ENCODE measurements around the gene PXN. TPM values are rescaled to one million over a fixed set of nuclear protein-coding genes. Genes with fewer than 3 reads are reported as not detected.

PXN gene
- polyA plus RNA-seq, 1 experiment = 35.0 TPM

GRCh38 chr12:120229487-120230325, 35.8 kb downstream of the PXN start:
- POLR2A ChIA-PET = interaction anchor here (1.0 to 9.2 kb wide), 7 partner anchors 13 to 87 kb away, joined by 3 to 245 read pairs (median 45); partner anchors contain the start of genes PXN, RNU4-1, RNU4-2 and RPLP0
- Histone ChIP-seq H3K4me3 (ENCODE audit: low read depth, low read length) (no peak overlapping the region), H3K9me3 (ENCODE audit: control insufficient read depth, insufficient read depth, low read length) (no peaks in the 10 kb centered on the region), H3K27ac (ENCODE audit: low read depth, low read length) (peak overlapping the region; percentile 99), H3K27me3 (ENCODE audit: control insufficient read depth, insufficient read depth, low read length) (no peaks in the 10 kb centered on the region)
- CTCF ChIA-PET = interaction anchor here (0.8 to 15.6 kb wide), 13 partner anchors 9 to 72 kb away, joined by 3 to 685 read pairs (median 23); partner anchors contain the start of genes PXN, RNU4-1, RNU4-2 and RPLP0
- no peak for DNase-seq (ENCODE audit: low read depth, low spot score)
- TF ChIP-seq CTCF (IDR thresholded peaks at IDR 0.05; ENCODE audit: low read depth, low read length) = no peak

GRCh38 chr12:120229071-120229486, 36.5 kb downstream of the PXN start:
- CTCF ChIA-PET = interaction anchor here (0.6 to 15.6 kb wide), 17 partner anchors 10 to 73 kb away, joined by 3 to 685 read pairs (median 14); partner anchors contain the start of genes PXN, RNU4-1, RNU4-2 and RPLP0
- H3K4me3 ChIP-seq (ENCODE audit: low read depth, low read length) = no peak overlapping the region
- DNase-seq (ENCODE audit: low read depth, low spot score) = no peak

GRCh38 chr12:120228291-120229070, 37.0 kb downstream of the PXN start:
- no peak overlapping the region; the same call in 1 of the 2 replicates for H3K4me3 ChIP-seq (ENCODE audit: low read depth, low read length)
- POLR2A ChIA-PET = interaction anchor here (0.9 to 9.2 kb wide), 7 partner anchors 12 to 109 kb away, joined by 3 to 245 read pairs (median 7); partner anchors contain the start of genes PXN, RNU4-1, RNU4-2 and RPLP0
- H3K9me3 ChIP-seq (ENCODE audit: control insufficient read depth, insufficient read depth, low read length) = no peaks in the 10 kb centered on the region
- CTCF ChIA-PET = interaction anchor here (0.5 to 15.6 kb wide), 29 partner anchors 10 to 110 kb away, joined by 3 to 685 read pairs (median 5); partner anchors contain the start of genes PXN, RNU4-1, RNU4-2 and RPLP0
- TF ChIP-seq CTCF (IDR thresholded peaks at IDR 0.05; ENCODE audit: low read depth, low read length) = peak; percentile 95
- DNase-seq (ENCODE audit: low read depth, low spot score) = peak; percentile 61
- H3K27me3 ChIP-seq (ENCODE audit: control insufficient read depth, insufficient read depth, low read length) = no peaks in the 10 kb centered on the region
- H3K27ac ChIP-seq (ENCODE audit: low read depth, low read length) = peak overlapping the region; percentile 99

More at GRCh38 chr12:120229071-120229486, 36.5 kb downstream of the PXN start:
- H3K9me3 ChIP-seq (ENCODE audit: control insufficient read depth, insufficient read depth, low read length) = no peaks in the 10 kb centered on the region
- POLR2A ChIA-PET = interaction anchor here (1.2 to 9.2 kb wide), 5 partner anchors 12 to 73 kb away, joined by 3 to 245 read pairs (median 118); partner anchors contain the start of genes PXN, RNU4-1, RNU4-2 and RPLP0
- H3K27ac ChIP-seq (ENCODE audit: low read depth, low read length) = peak overlapping the region; percentile 99
- TF ChIP-seq CTCF (IDR thresholded peaks at IDR 0.05; ENCODE audit: low read depth, low read length) = no peak
- H3K27me3 ChIP-seq (ENCODE audit: control insufficient read depth, insufficient read depth, low read length) = no peaks in the 10 kb centered on the region

GRCh38 chr12:120228041-120228290, 37.6 kb downstream of the PXN start:
- ChIA-PET CTCF (interaction anchor here (0.5 to 15.6 kb wide), 28 partner anchors 9 to 111 kb away, joined by 3 to 685 read pairs (median 5); partner anchors contain the start of genes PXN, RNU4-1, RNU4-2 and RPLP0), POLR2A (interaction anchor here (0.9 to 9.2 kb wide), 7 partner anchors 11 to 108 kb away, joined by 3 to 245 read pairs (median 7); partner anchors contain the start of genes PXN, RNU4-1, RNU4-2 and RPLP0)
- Histone ChIP-seq H3K27me3 (ENCODE audit: control insufficient read depth, insufficient read depth, low read length) (no peaks in the 10 kb centered on the region), H3K27ac (ENCODE audit: low read depth, low read length) (no peak overlapping the region), H3K9me3 (ENCODE audit: control insufficient read depth, insufficient read depth, low read length) (no peaks in the 10 kb centered on the region), H3K4me3 (ENCODE audit: low read depth, low read length) (no peak overlapping the region)
- no peak for TF ChIP-seq CTCF (IDR thresholded peaks at IDR 0.05; ENCODE audit: low read depth, low read length)
- no peak for DNase-seq (ENCODE audit: low read depth, low spot score)

Measured in AG04450 (cell line).